WTC11 (cell line): ENCODE measurements around the gene KIF4B. TPM values are rescaled to one million over a fixed set of nuclear protein-coding genes. Genes with fewer than 3 reads are reported as not detected.

Experiments used
- ATAC-seq: fragments of 200-7000 bp; cut with Tn5 transposase; 2 replicates; pipeline ENCODE4 v1.10.0; 2021; ENCODE audit warnings: mild to moderate bottlenecking, moderate library complexity
- CTCF ChIA-PET: fragments of 300-600 bp; sonication (Branson Sonifier 250); formaldehyde crosslinking; loops from one replicate; lab custom pipeline; 2021; ENCODE audit warnings: antibody characterized with exemption; lab: Charles Lee
- POLR2A ChIA-PET: fragments of 350-600 bp; sonication (Branson Sonifier 250); formaldehyde crosslinking; loops from one replicate; lab custom pipeline; 2021; ENCODE audit warnings: antibody characterized with exemption; lab: Charles Lee
- DNase-seq: peaks from one replicate; pipeline ENCODE4 v3.0.0; 2021; ENCODE audit warnings: low spot score
- H3K27ac Mint-ChIP-seq: 2 replicates; pipeline ENCODE4 v1.8.0; 2021; ENCODE audit warnings: mixed read lengths
- H3K27me3 Mint-ChIP-seq: 2 replicates; pipeline ENCODE4 v1.8.0; 2021; ENCODE audit warnings: low read depth, mild to moderate bottlenecking, moderate library complexity, mixed read lengths
- H3K36me3 Mint-ChIP-seq: 2 replicates; pipeline ENCODE4 v1.8.0; 2021; ENCODE audit warnings: mixed read lengths
- H3K4me1 Mint-ChIP-seq: 2 replicates; pipeline ENCODE4 v1.8.0; 2022; ENCODE audit warnings: mixed read lengths
- H3K4me3 Mint-ChIP-seq: 2 replicates; pipeline ENCODE4 v1.8.0; 2021; ENCODE audit warnings: mild to moderate bottlenecking, moderate library complexity, mixed read lengths
- H3K9me3 Mint-ChIP-seq: 2 replicates; pipeline ENCODE4 v1.8.0; 2021; ENCODE audit warnings: mixed read lengths
- ARID4B ChIP-seq: sonication (generic); formaldehyde crosslinking; IDR thresholded peaks from 2 replicates; pipeline ENCODE4 v1.8.0; 2023; ENCODE audit warnings: missing genetic modification reagents, mild to moderate bottlenecking, borderline replicate concordance
- ATF6 ChIP-seq: sonication (generic); formaldehyde crosslinking; IDR thresholded peaks from 2 replicates; pipeline ENCODE4 v1.8.1; 2023; ENCODE audit warnings: mild to moderate bottlenecking, missing genetic modification reagents
- CREB1 ChIP-seq: sonication (generic); formaldehyde crosslinking; IDR thresholded peaks from 2 replicates; pipeline ENCODE4 v1.8.0; 2023; ENCODE audit warnings: mild to moderate bottlenecking, missing genetic modification reagents
- E2F4 ChIP-seq: sonication (generic); formaldehyde crosslinking; IDR thresholded peaks from 2 replicates; pipeline ENCODE4 v1.8.1; 2022; ENCODE audit warnings: low read depth, mild to moderate bottlenecking, moderate library complexity, missing genetic modification reagents, borderline replicate concordance
- EMX1 ChIP-seq: fragments of 250-450 bp; sonication (Bioruptor Pico); IDR thresholded peaks from 2 replicates; pipeline ENCODE4 v1.8.0; 2021; ENCODE audit warnings: mild to moderate bottlenecking
- ERG ChIP-seq: fragments of 250-450 bp; sonication (Bioruptor Pico); IDR thresholded peaks from 2 replicates; pipeline ENCODE4 v1.8.0; 2021; ENCODE audit warnings: mild to moderate bottlenecking
- ETV6 ChIP-seq: sonication (generic); formaldehyde crosslinking; IDR thresholded peaks from 2 replicates; pipeline ENCODE4 v1.8.1; 2022; ENCODE audit warnings: mild to moderate bottlenecking, missing genetic modification reagents
- FOXP1 ChIP-seq: sonication (generic); formaldehyde crosslinking; IDR thresholded peaks from 2 replicates; pipeline ENCODE4 v1.8.0; 2022; ENCODE audit warnings: missing genetic modification reagents, mild to moderate bottlenecking, moderate library complexity, borderline replicate concordance
- FOXP4 ChIP-seq: sonication (generic); formaldehyde crosslinking; IDR thresholded peaks from 2 replicates; pipeline ENCODE4 v1.8.0; 2022; ENCODE audit warnings: mild to moderate bottlenecking, missing genetic modification reagents
- GTF2I ChIP-seq: fragments of 250-450 bp; sonication (Bioruptor Pico); conservative IDR thresholded peaks from 2 replicates; pipeline ENCODE4 v1.4.0; 2021; ENCODE audit warnings: mild to moderate bottlenecking
- MAX ChIP-seq: sonication (generic); formaldehyde crosslinking; IDR thresholded peaks from 2 replicates; pipeline ENCODE4 v1.8.0; 2022; ENCODE audit warnings: mild to moderate bottlenecking, missing genetic modification reagents
- NFE2L1 ChIP-seq: sonication (generic); formaldehyde crosslinking; IDR thresholded peaks from 2 replicates; pipeline ENCODE4 v1.8.1; 2023; ENCODE audit warnings: missing genetic modification reagents
- NR3C1 ChIP-seq: sonication (generic); formaldehyde crosslinking; conservative IDR thresholded peaks from 2 replicates; pipeline ENCODE4 v1.8.1; 2023; ENCODE audit warnings: low read depth, mild to moderate bottlenecking, missing genetic modification reagents
- PRRX2 ChIP-seq: fragments of 250-450 bp; sonication (Bioruptor Pico); IDR thresholded peaks from 2 replicates; pipeline ENCODE4 v1.8.0; 2021; ENCODE audit warnings: mild to moderate bottlenecking
- SMAD4 ChIP-seq: sonication (generic); formaldehyde crosslinking; IDR thresholded peaks from 2 replicates; pipeline ENCODE4 v1.8.0; 2022; ENCODE audit warnings: mild to moderate bottlenecking, missing genetic modification reagents
- ZNF219 ChIP-seq: sonication (generic); formaldehyde crosslinking; IDR thresholded peaks from 2 replicates; pipeline ENCODE4 v1.8.0; 2023; ENCODE audit warnings: missing genetic modification reagents, mild to moderate bottlenecking, borderline replicate concordance
- ZNF263 ChIP-seq: sonication (generic); formaldehyde crosslinking; IDR thresholded peaks from 2 replicates; pipeline ENCODE4 v1.8.1; 2022; ENCODE audit warnings: low read depth, mild to moderate bottlenecking, moderate library complexity, missing genetic modification reagents
- ZNF416 ChIP-seq: fragments of 250-450 bp; sonication (Bioruptor Pico); IDR thresholded peaks from 2 replicates; pipeline ENCODE4 v1.9.0; 2021; ENCODE audit warnings: mild to moderate bottlenecking, inconsistent platforms
- ZNF423 ChIP-seq: fragments of 250-450 bp; sonication (Bioruptor Pico); IDR thresholded peaks from 2 replicates; pipeline ENCODE4 v2.1.2; 2022; ENCODE audit warnings: mild to moderate bottlenecking, moderate library complexity
- ZNF532 ChIP-seq: fragments of 250-450 bp; sonication (Bioruptor Pico); IDR thresholded peaks from 2 replicates; pipeline ENCODE4 v1.9.0; 2021; ENCODE audit warnings: mild to moderate bottlenecking, borderline replicate concordance
- ZSCAN18 ChIP-seq: fragments of 250-450 bp; sonication (Bioruptor Pico); IDR thresholded peaks from 2 replicates; pipeline ENCODE4 v2.1.2; 2022; ENCODE audit warnings: mild to moderate bottlenecking, moderate library complexity
- total RNA-seq: library from RNA; stranded (reverse); gene quantifications from 3 replicates; pipeline ENCODE4 v1.2.3, GENCODE V29; 2021

Gene KIF4B
- total RNA-seq, 1 experiment from 2014 or later, result 0.09 TPM

- TF ChIP-seq ARID4B (CRISPR knock-in tag) (no peak), ERG (CRISPR knock-in tag) (no peak), ZNF532 (no peak), ZNF423 (CRISPR knock-in tag) (no peak), EMX1 (CRISPR knock-in tag) (no peak), ZNF263 (CRISPR knock-in tag) (no peak), FOXP4 (CRISPR knock-in tag) (no peak), E2F4 (CRISPR knock-in tag) (no peak), NFE2L1 (CRISPR knock-in tag) (no peak), SMAD4 (CRISPR knock-in tag) (no peak), ETV6 (CRISPR knock-in tag) (no peak)
Measured at GRCh38 chr5:155008669-155009068, 4.9 kb upstream of the KIF4B start (continued).

- ChIA-PET CTCF (interaction anchor here (0.6 kb wide), 1 partner anchor 745 kb away, joined by 3 read pairs; no protein-coding TSS in a partner anchor), POLR2A (no interaction called here)
- H3K27ac Mint-ChIP-seq, result no peak overlapping the region
- no peaks in the 10 kb centered on the region for H3K36me3 Mint-ChIP-seq
- no peak overlapping the region for H3K4me3 Mint-ChIP-seq
- H3K9me3 Mint-ChIP-seq, result peaks cover 16% of the 10 kb centered on the region
- ATAC-seq (no peak), DNase-seq (no peak)
- H3K27me3 Mint-ChIP-seq, result peaks cover 7% of the 10 kb centered on the region
- no peaks in the 10 kb centered on the region for H3K4me1 Mint-ChIP-seq
- TF ChIP-seq ETV6 (CRISPR knock-in tag), result no peak
- no peak for TF ChIP-seq GTF2I (CRISPR knock-in tag)
- no peak for TF ChIP-seq ZSCAN18
- no peak for TF ChIP-seq ZNF219 (CRISPR knock-in tag)
- no peak for TF ChIP-seq CREB1 (CRISPR knock-in tag)
- no peak for TF ChIP-seq ZNF416
- TF ChIP-seq MAX, result no peak
- TF ChIP-seq FOXP1 (CRISPR knock-in tag), result no peak
- no peak for TF ChIP-seq NR3C1 (CRISPR knock-in tag)
- TF ChIP-seq PRRX2 (CRISPR knock-in tag), result no peak
- no peak for TF ChIP-seq ATF6 (CRISPR knock-in tag)
Measured at GRCh38 chr5:155010881-155011280, 2.7 kb upstream of the KIF4B start.
